Kasumi-1 (cell line): ENCODE data around the gene ANGPTL3.

Experiments
- DNase-seq, 2 experiments: peaks; one replicate each; lab custom pipeline; 2025; lab: John Stamatoyannopoulos, UW

The ANGPTL3 gene

DNA sequence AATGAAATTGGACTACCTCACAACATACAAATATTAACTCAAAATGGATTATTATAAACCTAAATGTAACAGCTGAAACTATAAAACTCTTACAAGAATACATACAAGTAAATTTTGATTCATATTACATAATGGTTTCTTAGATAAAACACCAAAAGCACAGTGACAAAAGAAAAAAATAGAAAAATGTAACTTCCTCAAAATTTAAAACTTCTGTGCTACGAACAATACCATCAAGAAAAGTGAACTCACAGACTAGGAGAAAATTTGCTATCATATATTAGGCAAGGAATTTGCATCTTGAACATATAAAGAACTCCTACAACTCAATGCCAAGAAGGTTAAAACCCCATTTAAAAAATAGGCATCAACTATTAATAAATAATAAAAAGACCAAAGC lies 31.2 kb downstream of the ANGPTL3 start:
- DNase-seq: peak; percentile 15 to 31

DNA sequence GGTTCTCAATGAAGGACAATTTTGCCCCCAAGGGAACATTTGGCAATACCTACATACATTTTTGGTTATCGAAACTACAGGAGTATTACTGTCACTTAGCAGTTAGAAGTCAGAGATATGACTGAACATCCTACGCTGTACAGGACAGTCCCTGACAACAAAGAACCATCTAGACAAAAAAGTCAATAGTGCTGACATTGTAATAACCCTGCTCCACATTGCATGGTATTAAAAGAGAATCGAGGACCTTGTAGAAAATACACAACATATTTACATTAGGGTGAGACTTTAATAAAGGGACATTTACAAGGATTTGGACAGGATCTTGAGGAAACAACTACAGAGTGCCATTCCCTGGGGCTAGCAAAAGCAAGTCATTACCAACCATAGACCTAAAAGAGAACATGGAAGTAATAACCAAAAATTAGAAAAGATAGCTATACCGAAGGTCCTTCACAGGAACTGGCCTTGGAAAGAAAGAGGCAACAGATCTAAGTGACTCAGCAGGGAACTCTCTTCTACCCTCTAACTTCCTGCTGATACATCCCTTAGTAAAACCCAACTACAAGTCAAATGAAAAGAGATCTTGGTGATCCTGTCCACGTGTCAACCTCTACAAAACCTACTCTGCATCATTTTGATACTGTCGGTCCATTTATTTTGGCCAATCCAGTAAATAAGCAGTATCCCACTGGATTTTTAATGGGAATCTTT lies 40.2 kb downstream of the ANGPTL3 start:
- peak; percentile 5 to 7 for DNase-seq

DNA sequence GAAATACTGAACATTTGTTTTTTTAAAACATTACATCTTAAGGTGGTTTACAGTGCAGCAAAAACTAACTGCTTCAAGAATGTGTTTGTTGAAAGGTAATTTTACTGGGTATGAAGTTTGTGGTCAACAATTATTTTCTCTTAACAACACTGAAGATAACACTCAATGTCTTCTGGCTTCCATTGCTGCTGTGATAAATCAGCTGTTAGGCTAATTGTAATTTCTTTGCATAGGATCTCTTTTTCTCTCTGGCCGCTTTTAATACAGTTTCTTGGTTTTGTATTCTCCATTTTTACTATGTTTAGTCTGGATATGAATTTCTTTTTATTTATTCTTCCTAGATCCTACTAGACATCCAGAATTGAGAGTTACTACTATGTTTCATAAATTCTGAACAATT lies 46.0 kb downstream of the ANGPTL3 start:
- no peak for DNase-seq

DNA sequence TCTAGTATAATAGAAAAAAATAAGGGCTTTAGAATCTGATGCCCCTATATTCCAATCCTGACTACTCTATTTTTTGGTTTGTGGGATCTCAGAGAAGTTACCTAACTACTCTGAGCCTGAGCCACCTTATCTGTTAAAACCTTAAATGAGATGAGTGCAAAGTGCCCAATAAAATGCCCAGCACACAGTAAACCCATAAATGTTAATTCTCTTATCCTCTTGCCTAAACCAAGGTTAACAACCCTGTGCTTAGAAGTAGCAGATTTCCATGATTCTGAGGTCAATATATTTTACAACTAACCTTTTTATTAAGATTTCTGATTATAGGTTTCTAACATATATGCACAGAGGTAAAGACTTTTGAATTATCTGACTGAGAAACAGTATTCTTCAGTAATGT lies 55.1 kb downstream of the ANGPTL3 start:
- DNase-seq: no peak

DNA sequence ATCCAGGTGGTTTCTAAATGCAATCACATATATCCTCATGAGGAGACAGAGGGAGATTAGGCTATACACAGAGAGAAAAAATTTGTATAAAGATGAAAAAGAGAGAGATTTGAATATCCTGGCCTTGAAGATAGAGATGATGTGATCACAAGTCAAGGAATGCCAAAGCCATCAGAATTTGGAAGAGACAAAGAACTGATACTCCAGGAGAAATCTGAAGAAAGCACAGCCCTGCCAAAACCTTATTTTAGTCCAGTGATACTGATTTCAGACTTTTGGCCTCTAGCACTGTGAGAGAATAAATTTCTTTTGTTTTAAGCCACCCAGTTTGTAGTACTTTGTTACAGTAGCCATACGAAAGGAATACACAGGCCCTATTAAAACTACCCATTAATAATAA lies 57.4 kb downstream of the ANGPTL3 start:
- DNase-seq: no peak
